ENCODE data around the gene RNGTT. TPM values are rescaled to one million over a fixed set of nuclear protein-coding genes. Genes with fewer than 3 reads are reported as not detected.
A peak's percentile ranks its signal among the peaks of the same experiment; 100 is the strongest.
"Not testable (repeated sequence)": the region's sequence is repeated elsewhere in the genome, so short reads cannot be mapped to it uniquely, and the experiment has no call there.

RNGTT gene
- polyA plus RNA-seq, 1 donor, result 10.1 TPM

DNA sequence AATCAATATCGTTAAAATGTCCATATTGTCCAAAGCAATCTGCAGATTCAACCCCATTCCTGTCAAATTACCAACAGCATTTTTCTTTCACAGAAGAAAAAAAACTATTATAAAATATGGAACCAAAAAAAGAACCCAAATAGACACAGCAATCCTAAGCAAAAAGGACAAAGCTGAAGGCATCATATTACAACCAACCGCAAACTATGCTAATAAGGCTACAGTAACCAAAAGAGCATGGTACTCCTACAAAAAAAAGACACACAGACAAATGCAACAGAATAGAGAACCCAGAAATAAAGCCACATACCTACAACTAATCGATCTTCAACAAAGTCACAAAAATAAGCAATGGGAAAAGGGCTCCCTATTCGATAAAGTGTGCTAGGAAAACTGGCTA, 49.2 kb downstream of the RNGTT start:
- DNase-seq (ENCODE audit: low read depth), result no peak

DNA sequence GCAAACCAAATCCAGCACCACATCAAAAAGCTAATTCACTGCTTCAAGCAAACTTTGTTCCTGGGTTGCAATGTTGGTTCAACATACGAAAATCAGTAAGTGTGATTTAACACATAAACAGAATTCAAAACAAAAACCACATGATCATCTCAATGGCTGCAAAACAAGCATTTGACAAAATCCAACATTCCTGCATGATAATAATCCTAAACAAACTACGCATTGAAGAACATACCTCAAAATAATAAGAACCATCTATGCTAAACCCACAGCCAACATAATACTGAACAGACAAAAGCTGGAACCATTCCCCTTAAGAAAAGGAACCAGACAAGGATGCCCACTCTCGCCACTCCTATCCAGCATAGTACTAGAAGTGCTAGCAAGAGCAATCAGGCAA, 49.9 kb downstream of the RNGTT start:
- DNase-seq (ENCODE audit: low read depth), result no peak

DNA sequence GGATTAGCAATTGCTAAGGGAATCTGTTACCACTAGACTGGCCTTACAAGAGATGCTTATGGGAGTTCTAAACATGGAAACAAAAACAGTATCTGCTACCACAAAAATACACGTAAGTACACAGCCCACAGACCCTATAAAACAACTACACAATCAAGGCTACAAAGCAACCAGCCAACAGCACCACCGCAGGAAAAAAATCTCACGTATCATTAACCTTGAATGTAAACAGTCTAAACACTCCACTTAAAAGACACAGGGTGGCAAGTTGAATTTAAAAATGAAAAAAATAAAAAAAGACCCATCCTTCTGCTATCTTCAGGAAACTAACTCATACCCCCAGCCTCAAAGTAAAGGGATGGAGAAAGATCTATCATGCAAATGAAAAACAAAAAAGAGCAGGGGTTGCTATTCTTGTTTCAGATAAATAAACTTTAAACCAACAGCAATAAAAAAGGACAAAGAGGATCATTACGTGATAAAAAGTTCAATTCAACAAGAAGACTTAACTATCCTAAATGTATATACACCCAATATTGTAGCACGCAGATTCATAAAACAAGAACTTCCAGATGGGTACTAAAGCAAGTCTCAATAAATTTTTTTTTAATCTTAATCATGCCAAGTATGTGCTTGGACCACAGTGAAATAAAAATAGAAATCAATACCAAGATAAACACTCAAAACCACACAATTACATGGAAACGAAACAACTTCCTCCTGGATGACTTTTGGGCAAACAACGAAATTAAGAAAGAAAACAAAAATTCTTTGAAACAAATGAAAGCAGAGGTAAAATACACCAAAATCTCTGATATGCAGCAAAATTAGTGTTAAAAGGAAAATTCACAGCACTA, 52.3 kb downstream of the RNGTT start:
- DNase-seq (ENCODE audit: low read depth), result no peak

DNA sequence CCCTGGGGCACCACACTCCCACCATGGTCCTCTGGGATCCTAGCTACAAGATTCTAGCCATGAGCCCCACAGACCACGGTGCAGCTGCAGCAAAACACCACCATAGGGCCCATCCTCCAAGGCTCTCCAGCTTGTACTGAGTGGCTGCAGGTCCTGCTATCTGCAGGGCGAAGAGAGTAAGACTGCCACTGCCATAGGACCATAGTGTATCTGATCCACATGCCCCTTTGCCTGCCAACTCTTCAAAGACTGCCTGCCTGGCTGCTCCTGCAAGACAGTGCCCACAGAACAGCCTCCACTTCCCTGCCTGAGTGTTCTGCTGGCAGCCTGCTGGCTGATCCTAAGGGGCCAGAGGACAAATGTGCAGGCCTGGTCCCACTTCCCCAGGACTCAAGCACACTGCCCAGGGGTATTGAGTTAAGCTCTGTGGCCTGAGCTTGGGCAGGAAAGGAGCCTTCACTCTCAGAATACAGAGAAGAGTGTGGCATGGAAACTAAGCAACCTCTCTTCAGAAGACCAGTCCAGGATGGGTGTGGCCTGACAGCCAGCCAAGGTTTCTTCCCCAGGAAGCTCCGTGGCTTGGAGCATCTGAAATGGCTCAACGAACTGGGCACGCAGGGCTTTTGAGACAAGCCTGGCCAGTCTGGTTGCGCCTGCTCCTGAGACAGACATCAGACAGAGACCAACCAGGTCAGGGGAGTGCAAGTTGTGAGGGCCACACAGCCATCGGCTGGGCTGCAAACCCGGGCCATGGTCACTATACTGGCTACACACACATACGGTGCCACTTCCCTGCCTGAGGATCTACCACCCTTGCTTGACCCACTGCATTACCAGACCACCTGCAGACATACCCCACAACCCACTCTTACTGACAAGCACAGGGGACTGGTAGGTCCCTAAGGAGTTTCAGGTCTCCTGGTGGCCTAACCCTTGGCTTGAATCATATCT, 54.5 kb downstream of the RNGTT start:
- DNase-seq (ENCODE audit: low read depth), result no peak

DNA sequence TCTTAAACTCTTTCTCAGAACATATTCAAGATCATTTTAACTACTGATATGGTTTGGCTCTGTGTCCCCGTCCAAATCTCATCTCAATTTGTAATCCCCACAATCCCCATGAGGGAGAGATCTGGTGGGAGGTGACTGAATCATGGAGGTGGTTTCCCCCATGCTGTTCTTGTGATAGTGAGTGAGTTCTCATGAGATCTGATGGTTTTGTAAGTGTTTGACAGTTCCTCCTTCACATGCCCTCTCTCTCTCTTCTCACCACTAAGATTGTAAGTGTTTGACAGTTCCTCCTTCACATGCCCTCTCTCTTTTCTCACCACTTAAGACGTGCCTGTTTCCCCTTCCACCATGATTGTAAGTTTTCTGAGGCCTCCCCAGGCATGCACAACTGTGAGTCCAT, 56.3 kb downstream of the RNGTT start:
- not testable (repeated sequence) for DNase-seq (ENCODE audit: low read depth)

DNA sequence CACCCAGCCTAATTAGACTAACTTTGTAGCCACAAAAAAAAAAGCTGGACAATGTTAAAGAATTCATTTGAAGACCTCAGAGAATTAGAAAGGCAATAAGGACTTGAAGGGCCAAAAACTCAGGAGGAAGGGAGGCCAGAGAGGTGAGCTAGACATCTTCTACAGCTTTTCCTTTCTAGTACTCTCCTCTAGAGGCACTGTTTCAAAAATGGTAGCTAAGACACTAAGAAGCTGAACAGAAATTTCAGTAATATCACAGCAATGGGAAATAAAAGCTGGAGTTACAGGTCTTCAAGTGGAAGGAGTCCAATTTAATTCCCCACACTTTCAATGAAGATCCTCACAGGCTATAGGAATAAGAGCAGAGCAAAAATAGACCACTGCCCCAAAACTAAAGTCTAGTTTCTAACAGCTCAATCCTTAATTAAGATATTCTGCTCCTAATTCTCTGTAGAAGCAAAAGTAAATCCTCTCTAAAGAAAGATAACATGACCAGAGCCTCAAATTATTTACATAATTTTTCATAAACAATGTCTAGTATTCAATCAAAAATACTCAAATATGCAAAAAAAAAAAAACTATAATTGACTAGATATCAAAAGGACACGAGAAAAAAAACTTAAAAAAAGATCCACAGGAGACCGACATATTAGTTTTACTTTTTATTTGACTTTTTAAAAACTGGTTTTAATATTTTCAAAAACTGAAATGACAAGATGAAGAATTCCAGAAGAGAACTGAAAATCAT, 63.7 kb downstream of the RNGTT start:
- no peak for DNase-seq (ENCODE audit: low read depth)

DNA sequence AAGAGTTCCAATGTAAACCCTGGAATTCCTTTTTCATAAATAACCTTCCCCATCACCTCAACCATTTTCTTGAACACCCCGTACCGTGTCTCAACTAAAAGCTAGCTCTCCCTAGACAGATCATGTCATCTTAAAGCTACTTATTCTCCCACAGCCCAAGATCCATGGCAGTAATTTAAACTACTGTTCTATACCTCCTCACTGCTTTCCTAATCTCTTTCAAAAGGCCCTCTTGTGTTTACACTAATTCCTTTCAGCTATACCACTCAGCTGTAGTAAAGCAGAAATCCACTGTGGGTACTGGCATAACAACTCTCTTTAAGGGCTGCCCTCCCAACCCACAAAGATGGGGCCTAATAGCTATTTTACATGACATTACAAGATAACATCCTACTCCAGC, 67.5 kb downstream of the RNGTT start:
- DNase-seq (ENCODE audit: low read depth), result no peak

DNA sequence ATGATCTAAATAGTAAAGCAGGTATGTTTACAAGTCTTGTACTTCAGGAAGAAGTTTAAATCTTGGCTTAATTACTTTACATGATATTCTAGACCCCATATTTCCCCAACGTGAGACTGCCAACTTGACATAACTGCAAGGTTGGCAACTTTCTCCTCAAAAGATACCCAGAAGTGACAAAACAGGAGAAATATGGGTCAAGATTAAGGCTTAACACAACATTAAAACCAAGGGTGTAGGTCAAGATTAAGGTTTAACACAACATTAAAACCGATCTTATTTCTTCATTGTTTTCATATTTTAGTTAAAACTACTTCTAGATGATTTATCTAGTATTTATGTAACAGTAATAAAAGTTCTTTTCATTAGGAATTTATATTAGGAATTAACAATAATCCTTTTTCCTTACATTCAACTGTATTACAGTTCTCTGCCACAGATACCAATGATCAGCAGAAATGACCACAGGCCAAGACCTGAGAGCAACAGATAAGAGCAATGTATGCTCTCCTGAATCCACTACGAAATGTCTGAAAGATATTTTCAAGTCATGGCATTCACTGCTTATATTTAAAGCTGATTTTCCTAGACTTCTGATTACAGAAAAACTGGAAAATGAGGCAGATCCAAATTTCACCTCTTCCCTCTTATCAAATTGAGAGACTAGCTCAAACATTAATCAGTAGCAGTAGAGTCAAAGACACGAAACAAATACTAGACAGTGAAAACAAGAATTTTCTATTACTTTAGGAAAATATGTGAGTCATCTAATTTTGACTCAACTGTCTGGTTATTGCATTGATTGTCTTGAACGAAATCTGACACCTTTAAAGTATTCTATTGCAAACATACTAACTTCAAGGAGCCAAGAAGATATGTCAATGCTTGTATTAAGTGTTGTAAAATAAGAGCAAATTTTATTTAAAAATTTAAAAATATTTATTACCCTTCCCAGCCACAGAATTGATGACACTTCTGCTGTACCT, 72.3 kb downstream of the RNGTT start:
- no peak for DNase-seq (ENCODE audit: low read depth)

DNA sequence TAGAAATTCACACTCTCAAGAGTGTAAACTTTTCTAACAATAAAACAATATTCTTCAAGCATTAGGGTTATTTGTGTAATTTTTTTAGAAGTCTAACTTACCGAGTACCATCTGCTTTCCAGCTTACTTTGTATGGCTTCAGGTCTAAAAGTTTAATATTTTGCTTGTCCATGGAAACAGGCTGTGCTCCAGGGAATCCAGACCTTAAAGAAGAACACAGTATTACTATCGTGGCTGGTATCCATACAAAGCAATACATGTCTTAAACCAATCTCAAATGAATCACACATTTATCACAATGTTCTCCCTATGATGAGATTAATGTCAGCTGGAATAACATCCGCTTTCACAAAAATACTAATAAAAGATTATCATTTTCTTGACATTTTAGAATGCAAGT, 73.0 kb downstream of the RNGTT start:
- peak; percentile 52 for DNase-seq (ENCODE audit: low read depth)

DNA sequence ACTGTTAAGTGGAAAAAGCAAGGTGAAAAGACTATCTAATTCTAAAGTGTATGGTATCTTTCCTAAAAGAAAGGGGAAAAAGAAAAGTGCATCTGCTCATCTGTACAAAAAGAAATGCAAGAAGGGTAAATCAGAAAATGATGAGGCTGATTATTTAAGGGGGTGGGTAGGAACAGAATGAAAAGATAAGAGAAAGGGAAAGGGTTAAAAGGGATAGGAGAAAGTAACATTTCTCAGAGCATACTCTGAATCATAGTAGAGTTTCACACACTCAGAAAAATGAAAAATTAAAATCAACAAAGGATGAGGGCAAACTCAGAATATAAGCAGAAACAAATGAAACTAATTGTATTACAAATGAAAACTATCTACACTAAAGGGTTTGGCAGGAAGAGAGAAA, 79.1 kb downstream of the RNGTT start:
- no peak for DNase-seq (ENCODE audit: low read depth)

DNA sequence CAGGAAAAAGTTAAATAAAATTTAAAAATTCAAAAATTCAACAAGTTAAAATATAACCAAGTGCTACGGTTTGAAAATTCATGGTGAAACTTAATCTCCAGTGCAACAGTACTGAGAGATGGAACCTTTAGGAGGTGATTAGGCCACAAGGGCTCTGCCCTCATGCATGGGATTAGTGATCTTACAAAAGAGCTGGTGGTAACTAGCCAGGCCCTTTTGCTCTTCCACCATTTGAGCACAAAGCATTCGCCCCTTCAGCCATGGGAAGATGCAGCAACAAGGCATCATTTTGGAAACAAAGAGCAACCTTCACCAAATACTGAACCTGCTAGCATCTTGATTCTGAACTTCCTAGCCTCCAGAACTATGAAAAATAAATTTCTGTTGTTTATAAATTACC, 80.9 kb downstream of the RNGTT start:
- DNase-seq (ENCODE audit: low read depth), result no peak

DNA sequence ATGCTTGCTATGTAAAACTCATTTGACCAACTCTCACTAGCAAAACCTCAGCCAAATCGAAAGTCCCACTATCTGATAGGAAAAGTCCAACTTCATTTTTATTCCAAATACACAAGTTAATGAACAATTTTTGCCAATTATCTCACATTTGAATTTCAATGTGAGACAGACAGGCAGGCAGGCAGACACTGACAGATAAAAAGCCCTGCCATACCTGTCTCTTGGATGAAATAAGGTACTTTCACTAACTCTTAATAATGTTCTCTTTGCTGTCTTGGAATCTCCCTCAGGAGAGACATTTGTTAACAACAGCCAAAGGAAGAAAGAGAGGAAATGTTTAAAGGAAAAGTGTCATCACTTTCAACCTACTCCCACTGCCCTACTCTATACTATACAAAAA, 82.0 kb downstream of the RNGTT start:
- DNase-seq (ENCODE audit: low read depth), result no peak

DNA sequence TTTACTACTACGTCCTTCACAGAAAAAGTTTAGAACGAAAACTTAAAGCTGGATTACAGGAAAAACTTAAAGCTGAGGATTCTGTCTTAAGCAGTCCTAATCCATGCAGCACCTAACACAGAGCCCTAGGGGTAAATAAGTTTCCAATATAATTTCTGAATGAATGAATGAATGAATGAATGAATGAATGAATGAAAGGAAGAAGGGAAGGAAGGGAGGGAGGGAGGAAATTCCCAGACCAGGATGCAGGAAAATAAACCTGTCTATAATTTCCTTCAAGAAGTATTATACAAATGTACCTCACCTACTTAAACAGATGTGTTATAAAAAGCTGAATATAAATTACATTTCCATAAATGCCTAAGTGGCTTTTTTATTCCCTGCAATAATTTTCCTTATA, 83.4 kb downstream of the RNGTT start:
- DNase-seq (ENCODE audit: low read depth), result no peak

DNA sequence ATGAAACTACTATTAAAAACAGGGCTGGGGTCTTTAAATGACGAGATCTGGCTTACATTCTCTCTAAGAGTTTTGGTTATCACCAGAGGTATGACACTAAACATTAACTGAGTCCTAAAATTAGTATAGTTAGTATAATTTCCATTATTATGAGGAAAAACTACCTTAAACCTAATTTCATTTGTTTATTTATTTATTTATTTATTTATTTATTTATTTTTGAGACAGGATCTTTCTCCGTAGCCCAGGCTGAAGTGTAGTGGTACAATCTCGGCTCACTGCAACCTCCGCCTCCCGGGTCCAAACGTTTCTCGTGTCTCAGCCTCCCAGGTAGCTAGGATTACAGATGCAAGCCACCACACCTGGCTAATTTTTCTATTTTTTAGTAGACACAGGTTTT, 85.5 kb downstream of the RNGTT start:
- DNase-seq (ENCODE audit: low read depth), result no peak

DNA sequence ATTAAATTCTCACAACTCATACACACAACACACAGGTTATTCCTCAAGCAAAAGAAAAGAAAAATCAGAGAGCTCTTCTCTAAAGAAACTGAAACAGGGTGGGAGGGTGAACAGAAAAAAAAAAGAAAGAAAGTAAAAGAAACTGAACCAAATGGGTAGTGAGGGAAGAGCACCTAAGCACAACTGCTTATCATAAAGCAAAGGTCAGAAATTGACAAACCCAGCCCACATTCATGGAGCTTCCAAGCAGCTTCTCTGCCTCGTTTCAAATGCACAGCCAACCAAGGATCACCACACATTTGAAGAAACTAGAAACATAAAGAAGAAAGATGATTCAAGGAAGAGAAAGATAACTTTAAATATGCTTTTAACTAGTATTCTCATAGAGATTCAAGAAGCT, 90.5 kb downstream of the RNGTT start:
- no peak for DNase-seq (ENCODE audit: low read depth)

DNA sequence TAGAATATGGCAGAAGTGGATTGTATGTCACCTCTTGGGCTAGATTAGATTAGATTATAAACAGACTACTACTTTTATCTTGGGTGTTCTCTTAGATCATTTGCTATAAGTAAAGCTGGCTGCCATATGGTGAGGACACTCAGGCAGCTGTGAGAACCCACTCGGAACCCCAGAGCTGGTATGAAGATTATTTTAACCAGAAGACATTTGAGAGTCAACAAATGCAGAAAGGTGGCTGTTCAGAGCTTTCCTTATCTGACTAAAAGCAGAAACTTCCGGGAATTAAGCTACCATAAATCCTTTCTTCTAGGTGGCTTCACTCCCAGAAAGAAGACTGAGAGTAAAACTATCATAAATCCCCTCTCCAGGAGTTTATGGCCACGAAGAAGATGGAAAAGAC, 91.9 kb downstream of the RNGTT start:
- no peak for DNase-seq (ENCODE audit: low read depth)

DNA sequence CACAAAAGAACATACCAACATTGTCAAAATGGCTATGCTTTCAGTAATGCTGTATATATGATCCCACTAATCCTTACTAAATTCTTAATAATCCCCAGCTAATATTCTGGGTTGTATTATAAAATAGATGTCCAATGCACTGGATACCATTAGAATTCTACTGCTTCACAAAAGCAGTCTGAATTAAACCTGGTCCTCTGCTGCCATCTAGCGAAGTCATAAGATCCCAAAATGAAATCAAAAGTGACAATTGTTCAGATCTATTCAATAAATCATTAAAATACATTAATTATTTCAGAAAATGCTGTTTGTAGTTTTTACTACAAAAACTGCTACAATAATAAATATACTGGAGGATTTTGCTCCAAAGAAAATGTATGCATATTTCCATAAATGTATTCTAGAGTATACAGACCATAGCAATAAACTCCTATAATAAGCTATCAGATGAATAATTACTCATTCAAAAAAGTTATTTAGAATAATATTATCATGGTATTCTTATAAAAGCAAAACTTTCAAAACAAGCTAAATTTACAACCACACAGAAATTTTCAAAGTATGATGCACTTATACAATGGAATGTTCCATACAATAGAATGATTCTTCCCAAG, 92.6 kb downstream of the RNGTT start:
- peak; percentile 43 for DNase-seq (ENCODE audit: low read depth)

DNA sequence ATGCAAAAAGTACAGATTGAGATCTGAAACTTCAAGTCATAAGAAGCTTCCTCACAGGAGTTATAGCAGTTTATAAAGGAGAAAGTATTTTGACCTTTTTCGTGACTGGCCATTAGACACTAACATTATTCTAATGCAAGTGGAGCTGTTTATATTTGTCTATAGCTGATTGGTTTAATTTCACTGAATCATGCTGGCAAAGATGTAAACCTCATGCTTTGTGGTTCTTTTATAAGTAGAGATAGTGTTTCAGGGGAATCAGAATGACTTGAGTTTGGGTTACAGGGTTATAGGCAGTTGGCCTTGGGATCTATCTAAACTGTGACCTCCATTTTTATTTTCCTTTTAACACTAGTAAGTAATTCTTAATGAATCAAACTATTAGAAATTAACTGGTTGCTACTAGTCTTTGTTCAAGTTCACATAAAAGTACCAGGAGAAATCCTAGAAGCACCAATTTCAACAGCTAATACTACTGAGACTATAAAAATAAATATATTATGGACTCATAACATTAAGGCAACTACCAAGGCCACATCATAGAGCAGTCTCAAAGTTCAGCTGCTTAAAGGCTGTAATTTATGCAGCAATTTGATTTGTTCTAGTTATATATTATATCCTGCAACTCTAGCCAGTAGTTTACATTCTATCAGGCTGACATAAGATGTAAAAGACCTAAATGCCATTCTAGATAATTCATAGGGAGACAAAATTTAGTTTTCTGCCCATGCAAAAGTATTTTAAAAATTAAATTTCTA, 94.0 kb downstream of the RNGTT start:
- no peak for DNase-seq (ENCODE audit: low read depth)

DNA sequence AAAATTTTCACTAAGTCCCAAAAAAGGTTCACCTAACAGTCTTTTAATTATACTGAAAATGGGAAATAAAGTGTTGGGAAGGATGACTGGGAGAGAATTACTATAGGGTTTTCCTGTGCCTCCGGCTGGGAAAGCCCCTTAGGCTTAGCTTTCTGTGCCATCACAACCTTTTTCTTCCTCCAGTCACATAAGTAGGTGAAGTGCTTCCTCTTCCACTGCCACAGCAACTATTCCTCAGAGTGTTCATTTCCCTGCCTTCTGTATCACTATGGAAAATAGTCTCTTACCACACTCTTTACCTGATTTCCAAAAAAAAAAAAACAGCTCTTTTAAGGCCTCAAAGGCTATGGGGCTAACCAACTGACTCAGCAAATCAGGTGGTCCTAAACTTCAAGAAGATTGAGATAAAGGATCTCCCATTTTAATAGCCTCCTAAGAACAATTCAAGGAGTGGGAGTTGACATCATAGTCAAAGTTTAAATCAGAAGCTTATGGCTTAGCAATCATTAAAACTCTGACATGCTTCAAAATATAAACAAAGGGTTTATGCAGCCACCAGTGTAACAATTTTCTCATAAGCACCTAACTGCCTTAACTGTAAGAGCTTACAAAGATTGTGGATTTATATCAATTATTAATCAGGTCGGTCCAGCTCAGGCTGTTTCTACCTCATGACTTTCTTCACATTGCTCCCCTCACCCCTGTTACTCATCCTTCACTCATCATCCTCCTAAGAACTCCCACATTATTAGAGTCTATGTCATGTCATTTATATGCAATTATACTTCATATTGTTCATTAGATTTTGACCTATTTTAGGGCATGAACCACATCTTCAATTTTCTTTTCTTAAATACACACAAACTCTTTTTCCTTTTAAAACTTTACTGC, 95.3 kb downstream of the RNGTT start:
- DNase-seq (ENCODE audit: low read depth), result no peak
